ENCODE results near the gene AADAC.

AADAC gene

GRCh38 chr3:151863611-151864010 is 49.7 kb downstream of the AADAC start:
- H3K4me3 ChIP-seq (ENCODE audit: low read length), result no peak overlapping the region
- no peak for TF ChIP-seq CTCF (IDR thresholded peaks at IDR 0.05; ENCODE audit: insufficient read depth, low read depth, low read length, missing control alignments)
- DNase-seq (ENCODE audit: low read depth), result no peak

GRCh38 chr3:151864423-151865101 is 50.6 kb downstream of the AADAC start:
- TF ChIP-seq CTCF (IDR thresholded peaks at IDR 0.05; ENCODE audit: insufficient read depth, low read depth, low read length, missing control alignments), result no peak
- DNase-seq (ENCODE audit: low read depth), result peak; percentile 66
- no peak overlapping the region for H3K4me3 ChIP-seq (ENCODE audit: low read length)

GRCh38 chr3:151866711-151867410 is 52.9 kb downstream of the AADAC start:
- no peak for DNase-seq (ENCODE audit: low read depth)
- no peak overlapping the region for H3K4me3 ChIP-seq (ENCODE audit: low read length)
- no peak for TF ChIP-seq CTCF (IDR thresholded peaks at IDR 0.05; ENCODE audit: insufficient read depth, low read depth, low read length, missing control alignments)

GRCh38 chr3:151867666-151868065 is 53.8 kb downstream of the AADAC start:
- no peak for DNase-seq (ENCODE audit: low read depth)
- no peak overlapping the region for H3K4me3 ChIP-seq (ENCODE audit: low read length)
- TF ChIP-seq CTCF (IDR thresholded peaks at IDR 0.05; ENCODE audit: insufficient read depth, low read depth, low read length, missing control alignments), result no peak

GRCh38 chr3:151869181-151869580 is 55.3 kb downstream of the AADAC start:
- TF ChIP-seq CTCF (IDR thresholded peaks at IDR 0.05; ENCODE audit: insufficient read depth, low read depth, low read length, missing control alignments), result no peak

GRCh38 chr3:151871639-151872468 is 57.9 kb downstream of the AADAC start:
- no peak for DNase-seq (ENCODE audit: low read depth)
- no peak overlapping the region for H3K4me3 ChIP-seq (ENCODE audit: low read length)
- no peak for TF ChIP-seq CTCF (IDR thresholded peaks at IDR 0.05; ENCODE audit: insufficient read depth, low read depth, low read length, missing control alignments)

More at GRCh38 chr3:151869181-151869580, 55.3 kb downstream of the AADAC start:
- H3K4me3 ChIP-seq (ENCODE audit: low read length), result no peak overlapping the region
- no peak for DNase-seq (ENCODE audit: low read depth)

Data from epithelial cell of esophagus (primary cell).